H9 (cell line): ENCODE results near the gene GOLGA6L7. TPM values are rescaled to one million over a fixed set of nuclear protein-coding genes. Genes with fewer than 3 reads are reported as not detected.
"Not testable (repeated sequence)": the region's sequence is repeated elsewhere in the genome, so short reads cannot be mapped to it uniquely, and the experiment has no call there.

Source experiments
- DNase-seq: peaks from one replicate; pipeline ENCODE4 v3.0.0-alpha.2; 2017
- H2AFZ ChIP-seq: one replicate; pipeline ENCODE4 v1.6.1; 2013; ENCODE audit warnings: mild to moderate bottlenecking, low read length, control low read depth, moderate library complexity
- H2AK5ac ChIP-seq: 2 replicates; pipeline ENCODE4 v1.6.1; 2013; ENCODE audit warnings: low read length, control low read depth, mixed read lengths; ENCODE audit not compliant: insufficient read length
- H2BK120ac ChIP-seq: one replicate; pipeline ENCODE4 v1.6.1; 2013; ENCODE audit warnings: low read depth, mild to moderate bottlenecking, low read length, control low read depth, inconsistent platforms; ENCODE audit not compliant: poor library complexity, severe bottlenecking
- H2BK12ac ChIP-seq: 2 replicates; pipeline ENCODE4 v1.6.1; 2013; ENCODE audit warnings: low read length, control low read depth, mixed read lengths, low read depth; ENCODE audit not compliant: insufficient read length
- H2BK15ac ChIP-seq: 2 replicates; pipeline ENCODE4 v1.6.1; 2013; ENCODE audit warnings: low read depth, low read length, control low read depth
- H2BK20ac ChIP-seq: one replicate; pipeline ENCODE4 v1.6.1; 2013; ENCODE audit warnings: low read depth, mild to moderate bottlenecking, low read length, control low read depth, inconsistent platforms; ENCODE audit not compliant: poor library complexity, severe bottlenecking
- H2BK5ac ChIP-seq: 2 replicates; pipeline ENCODE4 v1.6.1; 2013; ENCODE audit warnings: low read length, control low read depth, mixed read lengths; ENCODE audit not compliant: insufficient read length
- H3K14ac ChIP-seq: 2 replicates; pipeline ENCODE4 v1.6.1; 2013; ENCODE audit warnings: low read length, control low read depth; ENCODE audit not compliant: insufficient read depth
- H3K18ac ChIP-seq: 2 replicates; pipeline ENCODE4 v1.6.1; 2013; ENCODE audit warnings: low read depth, mild to moderate bottlenecking, mixed read lengths, low read length, control low read depth; ENCODE audit not compliant: insufficient read length
- H3K23ac ChIP-seq: 2 replicates; pipeline ENCODE4 v1.6.1; 2013; ENCODE audit warnings: low read length, control low read depth, mixed read lengths, low read depth; ENCODE audit not compliant: insufficient read length
- H3K23me2 ChIP-seq: 2 replicates; pipeline ENCODE4 v1.6.1; 2013; ENCODE audit warnings: low read depth, mild to moderate bottlenecking, mixed read lengths, low read length, control low read depth; ENCODE audit not compliant: insufficient read length, poor library complexity, severe bottlenecking
- H3K27ac ChIP-seq: 2 replicates; pipeline ENCODE4 v1.5.1; 2013; ENCODE audit warnings: low read length, control low read depth, mixed read lengths, low read depth; ENCODE audit not compliant: insufficient read length
- H3K27me3 ChIP-seq: 2 replicates; pipeline ENCODE4 v1.6.1; 2013; ENCODE audit warnings: low read length, control low read depth, inconsistent platforms; ENCODE audit not compliant: insufficient read depth
- H3K4ac ChIP-seq: 2 replicates; pipeline ENCODE4 v1.6.1; 2013; ENCODE audit warnings: low read depth, mild to moderate bottlenecking, control low read depth, inconsistent platforms, low read length, moderate library complexity
- H3K4me1 ChIP-seq: 2 replicates; pipeline ENCODE4 v1.6.1; 2013; ENCODE audit warnings: low read length, control low read depth, inconsistent platforms; ENCODE audit not compliant: insufficient read depth
- H3K4me2 ChIP-seq: 2 replicates; pipeline ENCODE4 v1.6.1; 2013; ENCODE audit warnings: low read length, control low read depth, mixed read lengths; ENCODE audit not compliant: insufficient read length, insufficient read depth
- H3K56ac ChIP-seq: 2 replicates; pipeline ENCODE4 v1.6.1; 2013; ENCODE audit warnings: low read depth, mild to moderate bottlenecking, mixed read lengths, low read length, control low read depth; ENCODE audit not compliant: insufficient read length
- H3K79me1 ChIP-seq: 2 replicates; pipeline ENCODE4 v1.6.1; 2013; ENCODE audit warnings: low read depth, mild to moderate bottlenecking, moderate library complexity, low read length, control low read depth, inconsistent platforms; ENCODE audit not compliant: insufficient read depth, poor library complexity, severe bottlenecking
- H3K79me2 ChIP-seq: 2 replicates; pipeline ENCODE4 v1.6.1; 2013; ENCODE audit warnings: low read length, control low read depth, inconsistent platforms; ENCODE audit not compliant: insufficient read depth
- H3K9ac ChIP-seq: 2 replicates; pipeline ENCODE4 v1.6.1; 2013; ENCODE audit warnings: low read length, control low read depth, mixed read lengths; ENCODE audit not compliant: insufficient read length; ENCODE audit errors: extremely low read depth
- H3K9me3 ChIP-seq: one replicate; pipeline ENCODE4 v1.6.1; 2013; ENCODE audit warnings: low read depth, low read length, inconsistent platforms; ENCODE audit not compliant: control insufficient read depth
- H3T11ph ChIP-seq: one replicate; pipeline ENCODE4 v1.6.1; 2013; ENCODE audit warnings: mild to moderate bottlenecking, low read length, control low read depth, inconsistent platforms
- H4K20me1 ChIP-seq: one replicate; pipeline ENCODE4 v1.6.1; 2013; ENCODE audit not compliant: control insufficient read depth, insufficient read length, insufficient read depth
- H4K5ac ChIP-seq: 2 replicates; pipeline ENCODE4 v1.6.1; 2013; ENCODE audit warnings: low read depth, mild to moderate bottlenecking, mixed read lengths, low read length, control low read depth; ENCODE audit not compliant: insufficient read length
- H4K8ac ChIP-seq: replicated peaks from 2 replicates; pipeline ENCODE4 v1.6.1; 2013; ENCODE audit warnings: low read length, control low read depth, mixed read lengths, low read depth; ENCODE audit not compliant: insufficient read length
- H4K91ac ChIP-seq: 2 replicates; pipeline ENCODE4 v1.6.1; 2013; ENCODE audit warnings: low read depth, mild to moderate bottlenecking, moderate library complexity, mixed read lengths, low read length, control low read depth; ENCODE audit not compliant: insufficient read length
- H3K27ac Mint-ChIP-seq, 3 experiments: 2 replicates in 2 of 3; 3 replicates in 1 of 3; pipeline ENCODE4 v1.8.0; 2020 to 2021; ENCODE audit warnings: mixed read lengths in 3 of 3, mild to moderate bottlenecking in 1 of 3, moderate library complexity in 1 of 3
- H3K27me3 Mint-ChIP-seq: 2 replicates; pipeline ENCODE4 v1.8.0; 2021; ENCODE audit warnings: low read depth, mild to moderate bottlenecking, moderate library complexity, mixed read lengths
- H3K36me3 Mint-ChIP-seq, 3 experiments: 2 replicates in 2 of 3; 3 replicates in 1 of 3; pipeline ENCODE4 v1.8.0; 2020 to 2021; ENCODE audit warnings: low read depth in 3 of 3, mixed read lengths in 3 of 3; ENCODE audit not compliant: insufficient read depth in 1 of 3
- H3K4me1 Mint-ChIP-seq, 2 experiments: 2 replicates each; pipeline ENCODE4 v1.8.0; 2020; ENCODE audit warnings: mixed read lengths in 2 of 2
- H3K4me3 Mint-ChIP-seq, 2 experiments: 2 replicates in 1 of 2; 3 replicates in 1 of 2; pipeline ENCODE4 v1.8.0; 2020 to 2021; ENCODE audit warnings: mild to moderate bottlenecking in 2 of 2, mixed read lengths in 2 of 2, moderate library complexity in 1 of 2
- H3K9me3 Mint-ChIP-seq, 2 experiments: 2 replicates in 1 of 2; 3 replicates in 1 of 2; pipeline ENCODE4 v1.8.0; 2020; ENCODE audit warnings: mild to moderate bottlenecking in 2 of 2, mixed read lengths in 2 of 2, moderate library complexity in 1 of 2
- WGBS: extraction: QIAGEN DNeasy Blood & Tissue Kit; methylation state at CpG from one replicate; pipeline ENCODE4 v1.1.7; 2013; ENCODE audit warnings: missing lambda C conversion rate, low lambda C conversion rate, mixed read lengths; ENCODE audit not compliant: insufficient read length; ENCODE audit errors: extremely low coverage; 5-methylcytosine and 5-hydroxymethylcytosine counted together
- total RNA-seq: library from RNA; stranded (reverse); gene quantifications from 2 replicates; pipeline ENCODE4 v1.2.1, GENCODE V29; 2021

GOLGA6L7 gene
- total RNA-seq, 1 experiment from 2014 or later, result not detected

DNA sequence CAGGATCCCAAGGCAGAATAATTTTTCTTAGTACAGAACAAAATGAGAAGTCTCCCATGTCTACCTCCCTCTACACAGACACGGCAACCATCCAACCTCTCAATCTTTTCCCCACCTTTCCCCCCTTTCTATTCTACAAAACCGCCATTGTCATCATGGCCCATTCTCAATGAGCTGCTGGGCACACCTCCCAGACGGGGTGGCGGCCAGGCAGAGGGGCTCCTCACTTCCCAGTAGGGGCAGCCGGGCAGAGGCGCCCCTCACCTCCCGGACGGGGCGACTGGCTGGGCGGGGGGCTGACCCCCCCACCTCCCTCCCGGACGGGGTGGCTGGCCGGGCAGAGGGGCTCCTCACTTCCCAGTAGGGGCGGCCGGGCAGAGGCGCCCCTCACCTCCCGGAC lies 827 bp upstream of the GOLGA6L7 start:
- H4K8ac ChIP-seq, H3K4me2 ChIP-seq, H2BK15ac ChIP-seq, H2AK5ac ChIP-seq, H3K36me3 Mint-ChIP-seq, H2BK12ac ChIP-seq, H4K91ac ChIP-seq, H3K4me3 Mint-ChIP-seq, H3K27ac ChIP-seq, H3K4ac ChIP-seq, H3K9ac ChIP-seq, H3K18ac ChIP-seq, H3K56ac ChIP-seq, H2BK20ac ChIP-seq, H3K27ac Mint-ChIP-seq, H3K27me3 ChIP-seq, H3K9me3 ChIP-seq, H3K79me1 ChIP-seq, H3K23me2 ChIP-seq, H3K79me2 ChIP-seq, H2AFZ ChIP-seq, H3T11ph ChIP-seq, H4K20me1 ChIP-seq, H3K14ac ChIP-seq, H3K4me1 ChIP-seq, H3K23ac ChIP-seq, H2BK120ac ChIP-seq, H2BK5ac ChIP-seq, DNase-seq, H4K5ac ChIP-seq, H3K27me3 Mint-ChIP-seq: not testable (repeated sequence)
- no CpG with 5 or more reads among the region's 17 CpGs for WGBS
- peaks cover 7 to 12% of the 10 kb centered on the region in 2 experiments for H3K9me3 Mint-ChIP-seq
- H3K4me1 Mint-ChIP-seq, result peaks cover 13 to 16% of the 10 kb centered on the region in 2 experiments

DNA sequence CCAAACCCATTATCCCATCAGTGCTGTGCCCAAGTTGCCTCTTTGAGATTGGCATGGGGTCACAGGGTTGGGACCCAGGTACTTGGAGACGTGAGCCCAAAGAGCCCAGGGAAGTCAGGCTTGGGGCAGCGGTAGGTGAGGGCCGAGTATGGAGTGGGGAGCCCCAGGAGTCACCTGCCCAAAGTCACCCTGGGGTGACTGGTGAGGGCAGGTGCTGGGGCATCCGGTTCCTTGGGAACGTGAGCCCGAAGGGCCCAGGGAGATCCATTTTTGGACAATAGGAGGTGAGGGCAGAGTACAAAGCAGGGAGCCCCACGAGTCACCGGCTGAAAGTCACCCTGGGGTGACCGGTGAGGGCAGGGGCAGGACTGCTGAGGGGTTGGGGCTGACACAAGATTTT lies 485 bp downstream of the GOLGA6L7 start:
- H4K8ac ChIP-seq, H3K23ac ChIP-seq, H2BK120ac ChIP-seq, H2AFZ ChIP-seq, H2BK15ac ChIP-seq, H4K20me1 ChIP-seq, H3K9ac ChIP-seq, H2BK5ac ChIP-seq, H3K4me1 Mint-ChIP-seq, H3K4me1 ChIP-seq, H2BK20ac ChIP-seq, H3K4me3 Mint-ChIP-seq, H3K79me2 ChIP-seq, H3K4me2 ChIP-seq, H3K23me2 ChIP-seq, H2AK5ac ChIP-seq, H4K5ac ChIP-seq, H3K4ac ChIP-seq, DNase-seq, H3K56ac ChIP-seq, H3K79me1 ChIP-seq, H3K9me3 ChIP-seq, H4K91ac ChIP-seq, H3K27me3 ChIP-seq, H3K36me3 Mint-ChIP-seq, H3T11ph ChIP-seq, H3K27ac Mint-ChIP-seq, H3K14ac ChIP-seq, H3K18ac ChIP-seq, H3K27me3 Mint-ChIP-seq, H2BK12ac ChIP-seq, H3K27ac ChIP-seq: not testable (repeated sequence)
- WGBS, result no CpG with 5 or more reads among the region's 9 CpGs
- peaks cover 9 to 12% of the 10 kb centered on the region in 2 experiments for H3K9me3 Mint-ChIP-seq
